Parathyroid adenoma (tissue), 2 donors: Measurements from ENCODE around the gene FBXW11.

Source experiments
- H2AFZ ChIP-seq: fragments of 300-600 bp; sonication (generic); one replicate; pipeline ENCODE4 v1.7.0; 2017; ENCODE audit warnings: antibody characterized with exemption, mild to moderate bottlenecking
- H3K27ac ChIP-seq: fragments of 300-600 bp; sonication (generic); one replicate; pipeline ENCODE4 v1.7.0; 2017
- H3K27me3 ChIP-seq: fragments of 300-600 bp; sonication (generic); one replicate; pipeline ENCODE4 v1.7.0; 2017; ENCODE audit warnings: low read length; ENCODE audit not compliant: control insufficient read depth, insufficient read depth
- H3K36me3 ChIP-seq: fragments of 300-600 bp; sonication (generic); one replicate; pipeline ENCODE4 v1.7.0; 2017; ENCODE audit warnings: low read length; ENCODE audit not compliant: control insufficient read depth, insufficient read depth
- H3K4me1 ChIP-seq: fragments of 300-600 bp; sonication (generic); one replicate; pipeline ENCODE4 v1.7.0; 2017; ENCODE audit warnings: control low read depth
- H3K4me2 ChIP-seq: fragments of 300-600 bp; sonication (generic); one replicate; pipeline ENCODE4 v1.7.0; 2017; ENCODE audit warnings: low read length
- H3K4me3 ChIP-seq: fragments of 300-600 bp; sonication (generic); one replicate; pipeline ENCODE4 v1.7.0; 2017; ENCODE audit warnings: low read depth, low read length
- H3K79me2 ChIP-seq: fragments of 300-600 bp; sonication (generic); one replicate; pipeline ENCODE4 v1.7.0; 2017; ENCODE audit warnings: control low read depth
- H3K9ac ChIP-seq: fragments of 300-600 bp; sonication (generic); one replicate; pipeline ENCODE4 v1.7.0; 2017; ENCODE audit warnings: mild to moderate bottlenecking
- H3K9me3 ChIP-seq: fragments of 300-600 bp; sonication (generic); one replicate; pipeline ENCODE4 v1.7.0; 2017; ENCODE audit warnings: low read length; ENCODE audit not compliant: control insufficient read depth
- CTCF ChIP-seq: fragments of 300-600 bp; sonication (generic); IDR thresholded peaks from one replicate; pipeline ENCODE4 v1.7.0; 2017; ENCODE audit warnings: antibody characterized with exemption, mild to moderate bottlenecking
- donor health status: primary hyperparathyroidism.

FBXW11 gene

GRCh38 chr5:171835066-171835465, 171.4 kb downstream of the FBXW11 start:
- Histone ChIP-seq H3K4me3 (no peak overlapping the region), H3K27me3 (no peaks in the 10 kb centered on the region), H2AFZ (no peak overlapping the region), H3K4me1 (no peaks in the 10 kb centered on the region), H3K4me2 (no peak overlapping the region), H3K79me2 (no peaks in the 10 kb centered on the region), H3K9ac (no peak overlapping the region), H3K9me3 (no peaks in the 10 kb centered on the region), H3K36me3 (no peaks in the 10 kb centered on the region), H3K27ac (no peak overlapping the region)
- no peak for TF ChIP-seq CTCF

- H3K4me2 ChIP-seq, result no peak overlapping the region
- H3K79me2 ChIP-seq, result no peaks in the 10 kb centered on the region
- H2AFZ ChIP-seq, result no peak overlapping the region
- no peak for TF ChIP-seq CTCF
- H3K27me3 ChIP-seq, result no peaks in the 10 kb centered on the region
- H3K4me3 ChIP-seq, result no peak overlapping the region
- no peak overlapping the region for H3K27ac ChIP-seq
- H3K36me3 ChIP-seq, result no peaks in the 10 kb centered on the region
- H3K9ac ChIP-seq, result no peak overlapping the region
- H3K4me1 ChIP-seq, result no peaks in the 10 kb centered on the region
- no peaks in the 10 kb centered on the region for H3K9me3 ChIP-seq
Observed at GRCh38 chr5:171834461-171834860, 172.0 kb downstream of the FBXW11 start.

- no peak overlapping the region for H3K9ac ChIP-seq
- no peak overlapping the region for H3K4me3 ChIP-seq
- no peak overlapping the region for H3K27ac ChIP-seq
- no peaks in the 10 kb centered on the region for H3K27me3 ChIP-seq
- TF ChIP-seq CTCF, result no peak
- no peak overlapping the region for H3K4me2 ChIP-seq
- H3K9me3 ChIP-seq, result no peaks in the 10 kb centered on the region
- no peaks in the 10 kb centered on the region for H3K36me3 ChIP-seq
- H3K79me2 ChIP-seq, result no peaks in the 10 kb centered on the region
- H2AFZ ChIP-seq, result no peak overlapping the region
- no peaks in the 10 kb centered on the region for H3K4me1 ChIP-seq
Observed at GRCh38 chr5:171832775-171833174, 173.7 kb downstream of the FBXW11 start.

- no peak overlapping the region for H2AFZ ChIP-seq
- no peak overlapping the region for H3K27ac ChIP-seq
- TF ChIP-seq CTCF, result no peak
- H3K4me3 ChIP-seq, result no peak overlapping the region
- H3K9me3 ChIP-seq, result no peaks in the 10 kb centered on the region
- no peaks in the 10 kb centered on the region for H3K27me3 ChIP-seq
- H3K4me2 ChIP-seq, result no peak overlapping the region
- no peak overlapping the region for H3K9ac ChIP-seq
- no peaks in the 10 kb centered on the region for H3K79me2 ChIP-seq
- no peaks in the 10 kb centered on the region for H3K36me3 ChIP-seq
- no peaks in the 10 kb centered on the region for H3K4me1 ChIP-seq
Observed at GRCh38 chr5:171830686-171831085, 175.8 kb downstream of the FBXW11 start.

- Histone ChIP-seq H3K4me2 (no peak overlapping the region), H3K27ac (no peak overlapping the region)
Observed at GRCh38 chr5:171827162-171827561, 179.3 kb downstream of the FBXW11 start.

More at GRCh38 chr5:171827162-171827561, 179.3 kb downstream of the FBXW11 start:
- no peaks in the 10 kb centered on the region for H3K79me2 ChIP-seq
- no peaks in the 10 kb centered on the region for H3K27me3 ChIP-seq
- no peak overlapping the region for H3K9ac ChIP-seq
- no peaks in the 10 kb centered on the region for H3K36me3 ChIP-seq
- no peak for TF ChIP-seq CTCF
- H3K9me3 ChIP-seq, result no peaks in the 10 kb centered on the region
- no peak overlapping the region for H2AFZ ChIP-seq
- H3K4me1 ChIP-seq, result no peaks in the 10 kb centered on the region
- H3K4me3 ChIP-seq, result no peak overlapping the region
